A549 (cell line): Measurements from ENCODE around the gene HSD17B2. TPM values are rescaled to one million over a fixed set of nuclear protein-coding genes. Genes with fewer than 3 reads are reported as not detected.
"Not testable (repeated sequence)": the region's sequence is repeated elsewhere in the genome, so short reads cannot be mapped to it uniquely, and the experiment has no call there.

Source experiments
- ATAC-seq, 2 experiments: fragments of 200-7000 bp in 1 of 2; fragments of >200 bp in 1 of 2; cut with Nextera tagmentation in 1 of 2; cut with Tn5 transposase in 1 of 2; 3 replicates each; pipeline versions ENCODE4 v1.8.0 to v1.9.1; 2018 to 2020; ENCODE audit warnings: mild to moderate bottlenecking in 1 of 2, moderate library complexity in 1 of 2
- CTCF ChIA-PET: fragments of 300-600 bp; sonication (Branson Sonifier 250); formaldehyde crosslinking; extraction: SDS; loops from one replicate; lab custom pipeline; 2021; ENCODE audit warnings: antibody characterized with exemption, inconsistent platforms; lab: Yijun Ruan, JAX
- POLR2A ChIA-PET: fragments of 350-600 bp; formaldehyde crosslinking; extraction: SDS; loops from one replicate; lab custom pipeline; 2021; ENCODE audit warnings: antibody characterized with exemption, inconsistent platforms; lab: Yijun Ruan, JAX
- DNase-seq, 2 experiments: peaks; one replicate each; pipeline versions ENCODE4 v3.0.0 to v3.0.0-alpha.2; 2011 to 2016; ENCODE audit warnings: low read depth in 1 of 2, low spot score in 1 of 2
- FAIRE-seq: peaks from 2 replicates; lab custom pipeline; 2011; peaks lifted over from hg19 to GRCh38; lab: Jason Lieb, UNC
- H3K27ac ChIP-seq, 2 experiments: fragments of >200 bp; sonication (Bioruptor Twin); formaldehyde crosslinking; 3 replicates each; pipeline ENCODE4 v1.5.1; 2016 to 2017
- H3K4me1 ChIP-seq: fragments of >200 bp; sonication (Bioruptor Twin); formaldehyde crosslinking; 3 replicates; pipeline ENCODE4 v1.6.1; 2016
- H3K4me2 ChIP-seq: fragments of >200 bp; sonication (Bioruptor Twin); formaldehyde crosslinking; 3 replicates; pipeline ENCODE4 v1.6.1; 2016
- H3K4me3 ChIP-seq: fragments of >200 bp; sonication (Bioruptor Twin); formaldehyde crosslinking; 3 replicates; pipeline ENCODE4 v1.5.1; 2016
- H3K9me3 ChIP-seq: fragments of >200 bp; sonication (Bioruptor Twin); formaldehyde crosslinking; 3 replicates; pipeline ENCODE4 v1.6.1; 2016
- CBX2 ChIP-seq: fragments of 200-600 bp; sonication (generic); IDR thresholded peaks from 2 replicates; pipeline ENCODE4 v1.6.1; 2016; ENCODE audit warnings: low read depth, mild to moderate bottlenecking, borderline replicate concordance
- CBX8 ChIP-seq: fragments of 200-600 bp; sonication (generic); IDR thresholded peaks from 2 replicates; pipeline ENCODE4 v1.6.1; 2016
- GATA3 ChIP-seq: IDR thresholded peaks from 2 replicates; pipeline ENCODE4 v1.6.1; 2012; ENCODE audit warnings: borderline replicate concordance
- HOXA7 ChIP-seq: fragments of 250-450 bp; sonication (Bioruptor Pico); IDR thresholded peaks from 2 replicates; pipeline ENCODE4 v1.5.0; 2020; ENCODE audit warnings: mild to moderate bottlenecking, moderate library complexity
- HOXB5 ChIP-seq: fragments of 250-450 bp; sonication (Bioruptor Pico); IDR thresholded peaks from 2 replicates; pipeline ENCODE4 v1.5.0; 2020; ENCODE audit warnings: mild to moderate bottlenecking, moderate library complexity
- JUN ChIP-seq, 2 experiments: fragments of >200 bp; sonication (Bioruptor Twin); formaldehyde crosslinking; IDR thresholded peaks; 2 replicates in 1 of 2; 3 replicates in 1 of 2; pipeline ENCODE4 v1.6.1; 2016 to 2017
- KDM1A ChIP-seq: fragments of 200-600 bp; sonication (generic); IDR thresholded peaks from 2 replicates; pipeline ENCODE4 v1.6.1; 2016; ENCODE audit warnings: low read depth, mild to moderate bottlenecking
- MAZ ChIP-seq: fragments of 150-350 bp; IDR thresholded peaks from 2 replicates; pipeline ENCODE4 v1.6.1; 2014; ENCODE audit warnings: antibody characterized with exemption, low read depth, low read length, borderline replicate concordance
- NPAS2 ChIP-seq: fragments of 250-450 bp; sonication (Bioruptor Pico); IDR thresholded peaks from 2 replicates; pipeline ENCODE4 v1.8.0; 2022; ENCODE audit warnings: mild to moderate bottlenecking, moderate library complexity, borderline replicate concordance
- POLR2A ChIP-seq: IDR thresholded peaks from 2 replicates; pipeline ENCODE4 v1.6.1; 2012; ENCODE audit warnings: mild to moderate bottlenecking, low read length
- RAD21 ChIP-seq, 2 experiments: fragments of >200 bp in 1 of 2; sonication (Bioruptor Twin) in 1 of 2; formaldehyde crosslinking in 1 of 2; IDR thresholded peaks in 1 of 2; conservative IDR thresholded peaks in 1 of 2; 2 replicates in 1 of 2; 3 replicates in 1 of 2; pipeline ENCODE4 v1.6.1; 2012 to 2018; ENCODE audit warnings: inconsistent platforms in 1 of 2
- RFX5 ChIP-seq: fragments of 450-650 bp; IDR thresholded peaks from 2 replicates; pipeline ENCODE4 v1.7.1; 2014; ENCODE audit warnings: antibody characterized with exemption, mild to moderate bottlenecking, moderate library complexity
- SMC3 ChIP-seq: fragments of >200 bp; sonication (Bioruptor Twin); formaldehyde crosslinking; IDR thresholded peaks from 3 replicates; pipeline ENCODE4 v1.6.1; 2018; ENCODE audit warnings: inconsistent platforms
- SREBF2 ChIP-seq: fragments of 450-650 bp; IDR thresholded peaks from 2 replicates; pipeline ENCODE4 v1.6.1; 2014; ENCODE audit warnings: mild to moderate bottlenecking, moderate library complexity
- TFCP2L1 ChIP-seq: fragments of 250-450 bp; sonication (Bioruptor Pico); IDR thresholded peaks from 2 replicates; pipeline ENCODE4 v1.5.0; 2021; ENCODE audit warnings: mild to moderate bottlenecking
- ZC3H11A ChIP-seq: fragments of 450-650 bp; IDR thresholded peaks from 2 replicates; pipeline ENCODE4 v1.6.1; 2014; ENCODE audit warnings: antibody characterized with exemption, mild to moderate bottlenecking
- ZSCAN20 ChIP-seq: fragments of 250-450 bp; sonication (Bioruptor Pico); IDR thresholded peaks from 2 replicates; pipeline ENCODE4 v1.8.0; 2022; ENCODE audit warnings: mild to moderate bottlenecking, moderate library complexity
- WGBS: methylation state at CpG from one replicate; pipeline ENCODE4 v1.1.6; 2017; ENCODE audit errors: missing lambda C conversion rate; 5-methylcytosine and 5-hydroxymethylcytosine counted together
- polyA plus RNA-seq, 4 experiments: library from polyadenylated mRNA; depleted of rRNA in 3 of 4; stranded (reverse); fragments of >200 nt; fragmentation: RNase III in 1 of 4; extraction: RNeasy Plus Mini Kit Qiagen cat#74134 plus additional on column Dnase treatment in 1 of 4; gene quantifications; 2 replicates in 3 of 4; 3 replicates in 1 of 4; pipeline ENCODE4 v1.2.3, GENCODE V29; 2011 to 2017
- TF ChIP-seq, protein P1 (sequence below): fragments of 200-600 bp; sonication (generic); IDR thresholded peaks from 2 replicates; pipeline ENCODE4 v1.6.1; 2016; ENCODE audit warnings: antibody characterized with exemption, mild to moderate bottlenecking, moderate library complexity
- TF ChIP-seq, protein P2 (sequence below): fragments of 250-450 bp; sonication (Bioruptor Pico); IDR thresholded peaks from 2 replicates; pipeline ENCODE4 v1.5.0; 2021; ENCODE audit warnings: mild to moderate bottlenecking, moderate library complexity, borderline replicate concordance
- TF ChIP-seq, protein P3 (sequence below): fragments of >200 bp; sonication (Bioruptor Twin); formaldehyde crosslinking; IDR thresholded peaks from 3 replicates; pipeline ENCODE4 v1.5.1; 2016
- TF ChIP-seq, protein P4 (sequence below): fragments of 450-650 bp; IDR thresholded peaks from 2 replicates; pipeline ENCODE4 v1.6.1; 2014; ENCODE audit warnings: antibody characterized with exemption
- TF ChIP-seq, protein P5 (sequence below): fragments of 250-450 bp; sonication (Bioruptor Pico); IDR thresholded peaks from 2 replicates; pipeline ENCODE4 v1.5.0; 2020; ENCODE audit warnings: low read depth, mild to moderate bottlenecking, moderate library complexity

HSD17B2 gene
- polyA plus RNA-seq, 2 of the 4 experiments (the other 2 are of a cell fraction), result 0.03 TPM; not detected in 1

DNA sequence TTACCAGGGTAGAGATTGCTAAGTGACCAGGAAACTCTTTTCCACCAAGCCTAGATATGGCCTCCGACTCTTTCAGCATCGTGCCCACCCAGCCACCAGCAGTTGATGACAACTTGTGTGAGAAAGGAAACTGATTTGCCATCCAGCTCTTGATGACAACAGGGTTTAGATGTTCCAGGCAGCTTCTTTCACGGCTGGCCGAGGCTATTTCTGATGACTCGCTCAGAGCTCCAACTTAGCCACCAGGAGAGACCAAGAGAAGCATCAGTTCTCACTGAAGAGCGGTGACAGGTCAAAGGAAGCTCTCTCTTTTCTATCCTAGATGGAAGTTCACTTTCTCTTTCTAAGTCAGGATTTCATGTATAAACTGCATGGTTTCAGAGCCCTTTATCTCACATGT lies 73.7 kb downstream of the HSD17B2 start:
- no peak overlapping the region for H3K4me2 ChIP-seq
- no peak overlapping the region for H3K4me3 ChIP-seq
- ATAC-seq (no peak), DNase-seq (no peak)
- H3K4me1 ChIP-seq, result no peaks in the 10 kb centered on the region
- TF ChIP-seq POLR2A, result no peak
- TF ChIP-seq, protein P1, sequence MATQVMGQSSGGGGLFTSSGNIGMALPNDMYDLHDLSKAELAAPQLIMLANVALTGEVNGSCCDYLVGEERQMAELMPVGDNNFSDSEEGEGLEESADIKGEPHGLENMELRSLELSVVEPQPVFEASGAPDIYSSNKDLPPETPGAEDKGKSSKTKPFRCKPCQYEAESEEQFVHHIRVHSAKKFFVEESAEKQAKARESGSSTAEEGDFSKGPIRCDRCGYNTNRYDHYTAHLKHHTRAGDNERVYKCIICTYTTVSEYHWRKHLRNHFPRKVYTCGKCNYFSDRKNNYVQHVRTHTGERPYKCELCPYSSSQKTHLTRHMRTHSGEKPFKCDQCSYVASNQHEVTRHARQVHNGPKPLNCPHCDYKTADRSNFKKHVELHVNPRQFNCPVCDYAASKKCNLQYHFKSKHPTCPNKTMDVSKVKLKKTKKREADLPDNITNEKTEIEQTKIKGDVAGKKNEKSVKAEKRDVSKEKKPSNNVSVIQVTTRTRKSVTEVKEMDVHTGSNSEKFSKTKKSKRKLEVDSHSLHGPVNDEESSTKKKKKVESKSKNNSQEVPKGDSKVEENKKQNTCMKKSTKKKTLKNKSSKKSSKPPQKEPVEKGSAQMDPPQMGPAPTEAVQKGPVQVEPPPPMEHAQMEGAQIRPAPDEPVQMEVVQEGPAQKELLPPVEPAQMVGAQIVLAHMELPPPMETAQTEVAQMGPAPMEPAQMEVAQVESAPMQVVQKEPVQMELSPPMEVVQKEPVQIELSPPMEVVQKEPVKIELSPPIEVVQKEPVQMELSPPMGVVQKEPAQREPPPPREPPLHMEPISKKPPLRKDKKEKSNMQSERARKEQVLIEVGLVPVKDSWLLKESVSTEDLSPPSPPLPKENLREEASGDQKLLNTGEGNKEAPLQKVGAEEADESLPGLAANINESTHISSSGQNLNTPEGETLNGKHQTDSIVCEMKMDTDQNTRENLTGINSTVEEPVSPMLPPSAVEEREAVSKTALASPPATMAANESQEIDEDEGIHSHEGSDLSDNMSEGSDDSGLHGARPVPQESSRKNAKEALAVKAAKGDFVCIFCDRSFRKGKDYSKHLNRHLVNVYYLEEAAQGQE, result no peak
- TF ChIP-seq SMC3, result no peak
- no peak for TF ChIP-seq NPAS2
- no peak for TF ChIP-seq CBX8
- no peak for TF ChIP-seq KDM1A
- TF ChIP-seq HOXB5 (CRISPR knock-in tag), result no peak
- TF ChIP-seq, protein P2, sequence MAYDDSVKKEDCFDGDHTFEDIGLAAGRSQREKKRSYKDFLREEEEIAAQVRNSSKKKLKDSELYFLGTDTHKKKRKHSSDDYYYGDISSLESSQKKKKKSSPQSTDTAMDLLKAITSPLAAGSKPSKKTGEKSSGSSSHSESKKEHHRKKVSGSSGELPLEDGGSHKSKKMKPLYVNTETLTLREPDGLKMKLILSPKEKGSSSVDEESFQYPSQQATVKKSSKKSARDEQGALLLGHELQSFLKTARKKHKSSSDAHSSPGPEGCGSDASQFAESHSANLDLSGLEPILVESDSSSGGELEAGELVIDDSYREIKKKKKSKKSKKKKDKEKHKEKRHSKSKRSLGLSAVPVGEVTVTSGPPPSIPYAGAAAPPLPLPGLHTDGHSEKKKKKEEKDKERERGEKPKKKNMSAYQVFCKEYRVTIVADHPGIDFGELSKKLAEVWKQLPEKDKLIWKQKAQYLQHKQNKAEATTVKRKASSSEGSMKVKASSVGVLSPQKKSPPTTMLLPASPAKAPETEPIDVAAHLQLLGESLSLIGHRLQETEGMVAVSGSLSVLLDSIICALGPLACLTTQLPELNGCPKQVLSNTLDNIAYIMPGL (CRISPR knock-in tag), result no peak
- TF ChIP-seq, protein P3, sequence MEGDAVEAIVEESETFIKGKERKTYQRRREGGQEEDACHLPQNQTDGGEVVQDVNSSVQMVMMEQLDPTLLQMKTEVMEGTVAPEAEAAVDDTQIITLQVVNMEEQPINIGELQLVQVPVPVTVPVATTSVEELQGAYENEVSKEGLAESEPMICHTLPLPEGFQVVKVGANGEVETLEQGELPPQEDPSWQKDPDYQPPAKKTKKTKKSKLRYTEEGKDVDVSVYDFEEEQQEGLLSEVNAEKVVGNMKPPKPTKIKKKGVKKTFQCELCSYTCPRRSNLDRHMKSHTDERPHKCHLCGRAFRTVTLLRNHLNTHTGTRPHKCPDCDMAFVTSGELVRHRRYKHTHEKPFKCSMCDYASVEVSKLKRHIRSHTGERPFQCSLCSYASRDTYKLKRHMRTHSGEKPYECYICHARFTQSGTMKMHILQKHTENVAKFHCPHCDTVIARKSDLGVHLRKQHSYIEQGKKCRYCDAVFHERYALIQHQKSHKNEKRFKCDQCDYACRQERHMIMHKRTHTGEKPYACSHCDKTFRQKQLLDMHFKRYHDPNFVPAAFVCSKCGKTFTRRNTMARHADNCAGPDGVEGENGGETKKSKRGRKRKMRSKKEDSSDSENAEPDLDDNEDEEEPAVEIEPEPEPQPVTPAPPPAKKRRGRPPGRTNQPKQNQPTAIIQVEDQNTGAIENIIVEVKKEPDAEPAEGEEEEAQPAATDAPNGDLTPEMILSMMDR, result no peak
- no peak for TF ChIP-seq GATA3
- no peak for TF ChIP-seq CBX2
- TF ChIP-seq RFX5, result no peak
- TF ChIP-seq, all 56 proteins: peak for 0
- Histone ChIP-seq H3K9me3 (no peaks in the 10 kb centered on the region), H3K27ac (no peak overlapping the region)
- WGBS, result 23% methylated on average over 6 of the region's 6 CpGs
- ChIA-PET CTCF (interaction anchor here (0.6 kb wide), 1 partner anchor 82 kb away, joined by 3 read pairs; no protein-coding TSS in a partner anchor), POLR2A (no interaction called here)
- FAIRE-seq, result no peak

DNA sequence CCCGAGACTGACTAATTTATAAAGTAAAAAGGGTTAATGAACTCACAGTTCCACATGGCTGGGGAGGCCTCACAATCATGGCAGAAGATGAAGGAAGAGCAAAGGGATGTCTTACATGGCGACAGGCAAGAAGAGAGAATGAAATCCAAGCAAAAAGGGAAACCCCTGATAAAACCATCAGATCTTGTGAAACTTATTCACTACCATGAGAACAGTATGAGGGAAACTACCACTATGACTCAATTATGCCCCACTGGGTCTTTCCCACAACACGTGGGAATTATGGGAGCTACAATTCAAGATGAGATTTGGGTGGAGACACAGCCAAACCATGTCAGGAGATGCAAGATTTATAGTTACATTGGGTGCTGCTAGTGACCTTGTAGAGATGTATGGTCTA lies 74.2 kb downstream of the HSD17B2 start:
- 3% methylated on average over 3 of the region's 3 CpGs for WGBS
- POLR2A ChIA-PET, FAIRE-seq, CTCF ChIA-PET, H3K9me3 ChIP-seq, H3K4me3 ChIP-seq, H3K4me1 ChIP-seq, ATAC-seq, H3K27ac ChIP-seq, DNase-seq, H3K4me2 ChIP-seq: not testable (repeated sequence)

DNA sequence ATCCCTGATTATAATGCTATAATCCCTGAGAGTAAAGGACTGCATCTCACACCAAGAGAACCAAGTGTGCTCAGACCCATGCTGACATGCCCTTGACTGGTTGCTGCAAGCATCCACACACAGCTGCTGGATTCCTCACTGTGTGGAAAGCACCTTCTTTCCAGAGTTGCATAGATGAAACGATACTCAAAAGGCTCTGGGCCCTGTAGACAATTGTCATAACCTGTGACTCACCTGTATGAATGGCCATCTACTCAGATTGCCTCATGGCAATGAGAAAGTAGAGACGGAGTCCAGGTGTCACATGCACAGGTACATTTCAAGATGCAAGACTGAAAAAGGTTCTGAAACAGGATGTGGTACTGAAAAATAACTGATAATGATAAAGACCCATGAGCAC lies 76.9 kb downstream of the HSD17B2 start:
- TF ChIP-seq POLR2A (no peak), RFX5 (no peak), SREBF2 (no peak), HOXA7 (CRISPR knock-in tag) (no peak), ZSCAN20 (no peak), SMC3 (no peak), JUN (IDR thresholded peaks at IDR 0.05) (no peak), HOXB5 (CRISPR knock-in tag) (no peak), KDM1A (no peak), RAD21 (conservative IDR thresholded peaks at IDR 0.05 in 1 of 2, IDR thresholded peaks at IDR 0.05 in 1 of 2) (no peak), ZC3H11A (no peak), TFCP2L1 (no peak), MAZ (no peak)
- TF ChIP-seq, protein P4, sequence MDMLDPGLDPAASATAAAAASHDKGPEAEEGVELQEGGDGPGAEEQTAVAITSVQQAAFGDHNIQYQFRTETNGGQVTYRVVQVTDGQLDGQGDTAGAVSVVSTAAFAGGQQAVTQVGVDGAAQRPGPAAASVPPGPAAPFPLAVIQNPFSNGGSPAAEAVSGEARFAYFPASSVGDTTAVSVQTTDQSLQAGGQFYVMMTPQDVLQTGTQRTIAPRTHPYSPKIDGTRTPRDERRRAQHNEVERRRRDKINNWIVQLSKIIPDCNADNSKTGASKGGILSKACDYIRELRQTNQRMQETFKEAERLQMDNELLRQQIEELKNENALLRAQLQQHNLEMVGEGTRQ, result no peak
- TF ChIP-seq, protein P5, sequence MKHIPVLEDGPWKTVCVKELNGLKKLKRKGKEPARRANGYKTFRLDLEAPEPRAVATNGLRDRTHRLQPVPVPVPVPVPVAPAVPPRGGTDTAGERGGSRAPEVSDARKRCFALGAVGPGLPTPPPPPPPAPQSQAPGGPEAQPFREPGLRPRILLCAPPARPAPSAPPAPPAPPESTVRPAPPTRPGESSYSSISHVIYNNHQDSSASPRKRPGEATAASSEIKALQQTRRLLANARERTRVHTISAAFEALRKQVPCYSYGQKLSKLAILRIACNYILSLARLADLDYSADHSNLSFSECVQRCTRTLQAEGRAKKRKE (CRISPR knock-in tag), result no peak
- no peak for DNase-seq
- Histone ChIP-seq H3K4me3 (no peak overlapping the region), H3K27ac (no peak overlapping the region), H3K4me1 (no peaks in the 10 kb centered on the region), H3K4me2 (no peak overlapping the region), H3K9me3 (no peaks in the 10 kb centered on the region)
- peak in 1 of 2 experiments; percentile 34; a peak in 1 of 6 replicates for ATAC-seq
- FAIRE-seq, result no peak
- POLR2A ChIA-PET, result no interaction called here
- CTCF ChIA-PET, result no interaction called here
- whole genome bisulfite sequencing, result 6% methylated on average over 2 of the region's 2 CpGs
